Esophagus mucosa (tissue), 1 donor: ENCODE measurements around the gene TPR. TPM values are rescaled to one million over a fixed set of nuclear protein-coding genes. Genes with fewer than 3 reads are reported as not detected.
"Not testable (repeated sequence)": the region's sequence is repeated elsewhere in the genome, so short reads cannot be mapped to it uniquely, and the experiment has no call there.

Source experiments
- ATAC-seq: fragments of 200-7000 bp; cut with Tn5 transposase; one replicate; pipeline ENCODE4 v1.9.1; 2020
- total RNA-seq: library from RNA; stranded (reverse); gene quantifications from one replicate; pipeline ENCODE4 v1.2.4, GENCODE V29; 2023
- donor health status: DM: yes; HTN: yes; CAD: no.

Gene TPR
- total RNA-seq: 57.0 TPM

DNA sequence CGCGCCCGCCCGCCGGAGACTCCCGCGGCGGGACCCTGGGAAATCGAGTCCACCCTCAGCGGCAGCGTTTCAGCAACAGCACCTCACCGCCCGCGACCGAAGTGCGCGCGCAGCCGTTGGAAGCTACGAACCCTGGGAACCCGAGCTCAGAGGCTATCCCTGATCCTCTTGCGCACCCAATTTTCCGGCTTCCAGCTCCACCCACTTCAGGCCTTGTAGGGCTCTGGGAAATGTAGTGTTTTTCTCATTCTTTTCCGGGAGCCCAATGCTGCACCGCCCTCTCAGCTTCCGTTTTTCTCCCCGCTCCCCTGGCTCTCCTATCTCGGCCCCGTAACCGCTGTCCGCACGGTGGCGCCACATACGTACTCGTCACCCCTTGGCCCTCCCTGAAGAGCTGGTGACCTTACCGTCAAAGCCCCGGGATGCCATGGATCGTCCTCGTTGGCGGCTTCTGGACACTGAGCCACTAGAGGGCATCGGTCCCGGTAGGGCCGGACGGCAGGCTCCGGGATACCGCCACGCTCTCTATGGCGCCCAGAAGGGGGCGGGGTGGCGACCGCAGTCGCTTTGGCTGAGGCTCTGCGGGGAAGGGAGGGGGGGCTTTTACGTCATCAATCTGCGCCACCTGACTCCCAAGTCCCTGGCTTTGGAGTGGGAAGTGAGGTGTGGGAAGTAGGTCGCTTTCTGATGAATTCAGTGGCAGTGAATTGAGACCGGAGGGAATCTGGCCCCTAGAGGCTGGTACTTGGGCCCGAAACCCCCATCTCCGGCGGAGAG lies at the start of gene TPR, which contains the start of gene ODR4:
TSS of gene TPR (minus strand) at position 102 of the 777 bp plus-strand sequence. CDS start 225 bp downstream, outside the sequence.
TSS of gene ODR4 (plus strand) at position 687 of the 777 bp plus-strand sequence. CDS start 3,948 bp downstream, outside the sequence.
- ATAC-seq: peak; percentile 96

DNA sequence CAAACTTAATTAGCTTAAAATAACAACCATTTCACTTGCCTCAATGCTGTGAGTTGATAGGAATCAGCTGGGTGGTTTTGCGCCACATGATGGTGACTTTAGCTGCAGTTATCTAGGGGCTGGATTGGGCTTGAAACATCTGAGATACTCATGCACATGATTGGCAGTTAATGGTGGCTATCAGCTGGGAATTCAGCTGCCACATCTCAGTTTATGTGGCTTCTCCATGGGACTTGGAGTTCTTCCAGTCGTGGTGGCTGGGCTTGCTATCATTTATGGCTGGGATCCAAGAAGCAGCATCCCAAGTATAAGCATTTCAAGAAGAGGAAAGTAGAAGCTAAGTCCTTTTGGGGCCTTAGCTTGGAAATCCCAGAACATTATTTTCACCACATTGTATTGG lies 49.5 kb upstream of the TPR start:
- ATAC-seq: no peak

DNA sequence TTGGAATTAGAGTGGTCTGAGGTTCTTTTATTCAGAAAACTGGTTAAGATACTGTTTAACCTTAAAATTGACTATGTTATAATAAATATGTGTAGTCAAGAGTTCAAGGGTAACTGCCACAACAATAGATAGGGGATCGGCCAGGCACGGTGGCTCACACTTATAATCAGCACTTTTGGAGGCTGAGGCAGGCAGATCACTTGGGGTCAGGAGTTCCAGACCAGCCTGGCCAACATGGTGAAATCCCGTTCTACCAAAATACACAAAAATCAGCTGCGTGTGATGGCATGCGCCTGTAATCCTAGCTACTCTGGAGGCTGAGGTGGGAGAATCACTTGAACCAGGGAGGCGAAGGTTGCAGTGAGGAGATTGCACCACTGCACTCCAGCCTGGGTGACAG lies 46.4 kb upstream of the TPR start:
- no peak for ATAC-seq

DNA sequence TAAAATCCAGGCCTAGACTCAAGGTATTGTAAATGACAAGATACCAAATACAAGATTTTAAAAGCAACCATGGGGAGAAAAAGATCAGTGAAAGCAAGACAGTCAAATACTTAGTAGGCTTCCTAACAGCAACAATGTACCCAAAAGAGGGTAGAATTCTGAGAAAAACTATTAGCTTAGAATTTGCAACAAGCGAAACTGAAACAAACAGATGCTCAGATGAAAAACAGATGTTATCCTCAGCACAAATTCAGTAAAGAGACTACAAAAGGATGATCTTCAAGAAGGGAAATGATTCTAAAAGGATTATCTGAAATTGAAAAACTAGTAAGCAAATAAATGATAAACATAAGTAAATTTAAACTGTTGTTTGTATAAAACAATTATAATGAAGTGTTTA lies 45.9 kb upstream of the TPR start:
- ATAC-seq: no peak

DNA sequence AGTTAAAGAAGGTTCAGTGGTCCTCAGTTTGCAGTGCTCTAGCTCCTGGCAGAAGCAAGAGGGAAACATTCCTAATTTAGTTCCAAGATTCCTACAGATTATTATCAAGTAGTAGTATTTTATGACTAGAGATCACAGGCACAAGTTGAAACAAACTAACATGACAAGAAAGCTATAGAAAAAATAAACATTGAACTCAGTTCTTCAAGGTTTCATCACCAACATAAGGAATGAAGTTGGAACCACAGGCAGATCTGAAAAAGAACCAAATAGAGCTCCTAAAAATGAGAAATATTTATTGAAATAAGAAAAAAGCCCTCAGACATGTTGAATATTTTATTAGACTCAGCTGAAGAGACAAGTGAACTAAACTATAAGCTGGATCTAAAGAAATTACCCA lies 45.3 kb upstream of the TPR start:
- ATAC-seq: no peak

DNA sequence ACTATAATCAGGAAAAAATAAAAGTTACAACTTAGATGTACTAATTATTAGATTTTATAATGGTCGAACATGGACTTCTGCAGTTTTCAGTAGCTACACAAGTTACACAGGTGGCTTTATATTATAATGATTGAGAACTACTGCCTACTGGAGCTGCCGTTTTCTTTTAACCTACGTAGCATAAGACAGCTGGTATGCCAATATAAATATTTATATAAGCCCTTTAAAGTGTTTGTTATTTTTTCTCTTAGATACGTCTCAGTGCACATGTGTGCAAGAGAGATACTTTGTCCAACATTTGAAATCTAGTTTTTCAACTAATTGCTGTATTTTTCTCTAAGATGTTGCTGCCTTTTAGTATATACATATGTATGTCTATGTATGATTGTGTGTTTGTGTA lies 43.5 kb upstream of the TPR start:
- ATAC-seq: no peak

DNA sequence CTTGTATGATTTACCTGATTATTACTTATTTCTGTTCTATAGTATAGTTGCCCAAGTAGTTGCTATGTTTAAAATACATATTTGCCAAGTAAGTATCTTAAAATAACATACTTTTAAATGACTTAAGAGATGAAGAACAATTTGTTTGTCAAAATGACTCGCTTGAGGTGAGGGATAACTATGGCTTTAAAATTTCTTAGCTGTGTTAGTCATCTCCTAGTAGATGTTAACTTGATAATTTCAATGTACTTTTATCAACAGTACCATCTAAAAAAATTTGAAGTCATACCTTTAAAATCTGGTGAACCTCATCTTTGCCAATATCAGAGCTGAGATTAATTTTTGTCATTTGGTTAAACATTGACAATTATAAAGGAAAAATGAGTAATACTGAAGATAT lies 38.3 kb upstream of the TPR start:
- ATAC-seq: no peak

DNA sequence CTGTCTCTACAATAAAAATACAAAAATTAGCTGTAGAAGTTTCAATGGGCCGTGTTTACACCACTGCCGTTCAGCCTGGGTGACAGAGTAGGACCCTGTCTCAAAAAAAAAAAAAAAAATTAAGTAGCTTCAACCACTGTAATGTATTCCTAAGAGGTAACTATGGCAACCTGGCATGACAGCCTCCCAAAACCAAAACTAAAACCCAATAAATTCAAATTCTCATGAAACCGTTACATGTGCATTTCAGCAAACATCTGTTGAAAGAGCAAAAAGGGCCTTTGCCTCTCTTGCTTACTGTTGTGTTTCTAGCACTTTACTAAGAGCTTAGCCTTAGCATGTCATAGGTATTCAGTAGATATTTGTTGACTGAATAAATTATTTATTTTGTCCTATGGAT lies 34.0 kb upstream of the TPR start:
- ATAC-seq: no peak

DNA sequence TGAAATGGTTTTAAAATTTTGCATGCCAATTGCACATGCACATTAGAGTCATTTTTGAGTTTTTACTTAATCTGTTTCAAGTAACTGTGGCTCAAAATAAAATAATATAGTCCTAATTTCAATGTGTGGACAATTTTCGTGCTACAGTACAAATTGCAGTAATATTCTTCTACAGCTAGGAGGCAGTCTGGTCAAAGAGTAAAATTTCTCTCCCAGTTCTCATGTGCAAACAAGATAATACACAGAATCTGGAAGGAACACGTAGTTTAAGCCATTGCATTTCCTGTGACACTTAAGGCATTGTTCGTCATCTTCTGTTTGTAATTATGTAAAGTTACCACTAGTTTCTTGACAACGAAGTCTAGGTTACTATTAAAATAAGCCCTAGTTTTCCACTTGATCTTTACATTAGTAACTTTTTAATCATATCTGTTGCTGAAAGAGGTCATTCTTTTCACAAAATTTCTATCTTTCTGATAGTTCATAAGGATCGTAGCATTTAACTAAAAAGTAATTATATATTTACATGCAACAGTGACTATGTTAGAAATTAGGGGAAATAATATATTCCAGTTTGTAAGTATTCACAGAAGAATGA lies 29.5 kb upstream of the TPR start:
- peak; percentile 54 for ATAC-seq

DNA sequence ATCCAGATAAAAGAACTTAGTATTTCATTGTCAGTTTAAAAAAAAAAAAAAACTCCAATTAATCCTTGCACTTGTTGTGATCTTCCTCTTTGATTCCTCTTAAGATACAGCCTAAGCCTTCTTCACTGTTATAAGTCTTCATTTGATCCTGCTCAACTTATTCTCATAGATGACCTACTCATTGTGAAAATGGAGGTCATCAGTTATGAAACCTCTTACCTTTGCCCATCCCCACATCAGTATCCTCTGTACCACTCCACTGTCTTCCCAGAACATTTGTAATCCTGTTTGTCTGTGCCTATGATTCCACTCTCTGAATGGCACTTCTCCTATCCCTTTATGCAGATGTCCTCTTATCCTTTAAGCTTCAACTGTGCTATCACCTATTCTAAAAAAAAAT lies 28.6 kb upstream of the TPR start:
- ATAC-seq: no peak

DNA sequence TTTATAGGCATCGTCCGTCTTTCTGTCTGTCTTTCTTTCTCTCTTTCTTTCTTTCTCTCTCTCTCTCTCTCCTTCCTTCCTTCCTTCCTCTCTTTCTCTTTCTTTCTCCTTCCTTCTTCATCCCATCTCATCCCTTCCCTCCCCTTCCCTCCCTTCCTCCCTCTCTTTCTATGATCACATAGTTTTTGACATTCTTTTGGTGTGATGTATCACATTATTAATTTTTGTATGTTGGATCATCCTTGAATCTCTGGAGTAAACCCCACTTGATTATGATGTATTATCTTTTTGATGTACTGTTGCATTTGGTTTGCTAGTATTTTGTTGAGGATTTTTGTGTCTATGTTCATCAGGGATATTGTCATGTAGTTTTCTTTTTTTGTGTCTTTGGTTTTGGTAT lies 26.4 kb upstream of the TPR start:
- ATAC-seq: not testable (repeated sequence)

DNA sequence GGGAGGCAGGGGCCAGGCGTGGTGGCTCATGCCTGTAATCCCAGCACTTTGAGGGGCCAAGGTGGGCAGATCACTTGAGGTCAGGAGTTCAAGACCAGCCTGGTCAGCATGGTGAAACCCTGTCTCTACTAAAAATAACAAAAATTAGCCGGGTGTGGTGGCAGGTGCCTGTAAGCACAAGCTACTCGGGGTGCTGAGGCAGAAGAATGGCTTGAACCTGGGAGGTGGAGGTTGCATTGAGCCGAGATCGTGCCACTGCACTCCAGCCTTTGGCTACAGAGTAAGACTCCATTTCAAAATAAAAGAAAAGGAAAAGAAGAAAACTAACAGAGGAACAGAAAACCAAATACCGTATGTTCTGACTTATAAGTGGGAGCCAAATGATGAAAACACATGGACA lies 17.7 kb upstream of the TPR start:
- not testable (repeated sequence) for ATAC-seq

DNA sequence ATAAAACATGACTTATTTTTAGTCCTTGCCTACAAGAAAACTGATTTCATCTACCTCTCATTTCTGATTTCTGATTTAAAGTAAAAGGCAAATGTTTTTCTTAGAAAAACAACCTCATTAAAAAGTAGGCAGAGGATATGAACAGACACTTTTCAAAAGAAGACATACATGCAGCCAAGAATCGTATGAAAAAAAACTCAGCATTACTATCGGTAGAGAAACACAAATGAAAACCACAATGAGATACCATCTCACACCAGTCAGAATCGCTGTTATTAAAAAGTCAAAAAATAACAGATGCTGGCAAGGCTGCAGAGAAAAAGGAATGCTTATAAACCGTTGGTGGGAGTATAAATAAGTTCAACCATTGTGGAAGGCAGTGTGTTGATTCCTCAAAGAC lies 16.8 kb upstream of the TPR start:
- no peak for ATAC-seq

DNA sequence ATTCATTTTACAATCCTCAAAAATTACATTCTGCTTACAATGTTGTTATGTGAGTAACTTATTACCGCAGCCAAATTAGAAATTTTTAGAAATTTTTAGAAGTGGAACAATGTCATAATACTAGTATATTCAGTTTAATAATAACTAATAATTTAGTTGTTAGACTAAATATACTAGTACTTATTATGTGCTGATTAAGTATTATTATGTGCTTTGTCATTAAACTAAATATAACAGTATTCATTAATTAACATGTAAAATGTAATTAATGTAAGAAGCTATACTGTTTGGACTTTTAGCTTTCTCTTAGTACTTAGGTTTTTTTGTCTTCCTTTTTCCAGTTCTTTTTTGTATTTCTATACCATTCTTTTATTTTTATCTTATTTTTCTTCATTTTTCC lies 15.9 kb upstream of the TPR start:
- no peak for ATAC-seq

DNA sequence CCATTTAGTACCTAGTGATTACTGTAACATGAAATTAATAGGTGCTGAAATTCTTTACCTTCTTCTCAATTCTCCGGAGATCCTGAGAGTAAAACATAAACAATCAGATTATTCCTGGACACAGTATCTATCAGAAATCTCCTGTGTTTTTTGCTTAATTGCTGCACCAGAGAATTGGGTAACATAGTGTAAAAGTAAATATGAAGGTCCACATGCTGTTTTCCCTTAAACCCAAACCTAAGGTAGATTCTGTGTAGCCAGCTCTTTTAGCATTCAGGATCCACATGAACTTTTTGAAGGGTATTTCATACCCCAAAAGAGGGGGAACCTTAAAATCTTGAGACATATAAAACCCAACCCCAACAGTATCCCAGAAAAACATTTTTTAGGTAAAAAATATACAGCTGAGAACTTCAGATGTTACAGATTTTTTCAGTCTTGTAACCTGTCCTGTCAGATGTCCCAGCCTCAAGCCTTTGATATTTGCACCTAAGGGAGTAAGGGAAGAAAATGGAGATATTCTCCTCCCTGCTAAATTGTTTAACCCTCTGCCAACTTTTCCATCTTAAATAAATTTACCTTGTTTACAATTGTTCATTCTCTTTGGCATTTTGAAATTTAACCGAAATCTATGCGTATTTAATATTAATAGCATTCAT lies 11.8 kb upstream of the TPR start:
- no peak for ATAC-seq

DNA sequence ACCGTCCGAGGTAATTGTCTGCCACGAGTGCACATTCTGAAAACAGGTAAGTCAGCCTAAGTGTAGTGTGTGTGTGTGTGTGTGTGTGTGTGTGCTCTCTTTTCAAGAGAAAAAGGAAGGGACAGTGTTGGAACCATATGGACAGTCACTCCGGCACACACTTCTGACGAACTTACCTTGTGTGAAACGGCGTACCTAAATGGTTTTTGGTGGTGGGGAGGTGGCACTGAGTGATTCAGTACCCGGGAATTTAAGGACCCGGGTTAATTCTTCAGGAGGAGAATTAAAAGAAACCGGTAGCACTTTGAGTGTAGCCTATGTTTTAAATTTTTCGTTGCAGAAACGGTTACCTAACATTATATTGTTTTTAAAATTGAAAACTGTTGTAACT lies 871 bp upstream of the TPR start:
- peak; percentile 46 for ATAC-seq

DNA sequence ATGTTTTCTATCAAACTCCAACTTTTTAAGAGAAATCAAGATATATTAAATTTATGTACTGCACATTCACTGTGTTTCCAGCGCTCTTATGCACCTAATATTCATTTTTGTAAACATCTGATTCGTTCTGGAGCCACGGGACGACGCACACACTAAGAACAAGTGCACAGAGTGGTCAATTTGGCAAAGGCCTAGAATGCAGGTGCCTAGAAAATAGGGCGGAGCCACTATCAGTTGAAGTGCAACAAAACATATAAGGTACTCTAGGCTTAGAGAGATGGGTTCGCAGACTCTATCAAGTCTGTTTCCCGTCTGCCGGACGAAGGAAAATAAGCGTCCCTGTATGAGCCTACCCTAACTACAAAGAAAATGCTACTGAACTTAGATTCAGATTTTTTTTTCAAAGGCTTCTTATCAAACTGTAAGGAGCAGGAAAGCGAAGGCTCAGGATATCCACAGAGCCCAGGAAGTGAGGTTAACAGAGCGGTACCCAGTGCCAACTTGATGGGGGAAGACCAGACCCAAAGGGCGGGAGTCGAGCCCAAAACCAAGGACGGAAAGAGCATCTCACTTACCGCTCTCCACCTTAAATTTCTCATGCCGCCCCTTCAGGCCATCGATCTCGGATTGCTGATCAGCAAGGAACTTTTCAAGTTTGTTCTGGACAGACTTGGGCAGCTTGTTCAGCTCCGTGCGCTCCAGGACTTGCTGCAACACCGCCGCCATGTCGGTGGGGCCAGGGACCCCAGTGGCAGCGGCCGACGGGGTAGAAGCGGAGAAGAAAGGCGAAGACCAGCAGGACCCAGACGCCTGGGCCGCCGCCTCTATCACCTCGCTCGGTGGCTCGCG lies 526 bp downstream of the TPR start:
- ATAC-seq: no peak

DNA sequence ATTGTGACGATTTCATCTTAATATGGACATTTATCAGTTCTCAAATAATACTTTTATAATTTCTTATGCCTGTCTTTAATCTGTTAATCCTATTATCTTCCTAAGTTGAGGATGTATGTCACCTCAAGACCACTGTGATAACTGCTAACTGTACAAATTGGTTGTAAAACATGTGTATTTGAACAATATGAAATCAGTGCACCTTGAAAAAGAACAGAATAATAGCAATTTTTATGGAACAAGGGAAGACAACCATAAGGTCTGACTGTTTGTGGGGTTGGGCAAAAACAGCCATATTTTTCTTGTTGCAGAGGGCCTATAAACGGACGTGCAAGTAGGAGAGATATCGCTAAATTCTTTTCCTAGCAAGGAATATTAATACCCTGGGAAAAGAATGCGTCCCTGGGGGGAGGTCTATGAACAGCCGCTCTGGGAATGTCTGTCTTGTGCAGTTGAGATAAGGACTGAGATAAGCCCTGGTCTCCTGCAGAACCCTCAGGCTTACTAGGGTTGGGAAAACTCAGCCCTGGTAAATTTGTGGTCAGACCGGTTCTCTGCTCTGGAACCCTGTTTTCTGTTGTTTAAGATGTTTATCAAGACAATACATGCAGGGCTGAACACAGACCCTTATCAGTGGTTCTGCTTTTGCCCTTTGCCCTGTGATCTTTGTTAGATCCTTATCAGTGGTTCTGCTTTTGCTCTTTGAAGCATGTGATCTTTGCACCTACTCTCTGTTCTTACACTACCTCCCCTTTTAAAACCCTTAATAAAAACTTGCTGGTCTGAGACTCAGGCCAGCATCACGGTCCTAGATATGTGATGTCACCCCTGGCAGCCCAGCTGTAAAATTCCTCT lies 27.0 kb downstream of the TPR start:
- ATAC-seq: not testable (repeated sequence)

DNA sequence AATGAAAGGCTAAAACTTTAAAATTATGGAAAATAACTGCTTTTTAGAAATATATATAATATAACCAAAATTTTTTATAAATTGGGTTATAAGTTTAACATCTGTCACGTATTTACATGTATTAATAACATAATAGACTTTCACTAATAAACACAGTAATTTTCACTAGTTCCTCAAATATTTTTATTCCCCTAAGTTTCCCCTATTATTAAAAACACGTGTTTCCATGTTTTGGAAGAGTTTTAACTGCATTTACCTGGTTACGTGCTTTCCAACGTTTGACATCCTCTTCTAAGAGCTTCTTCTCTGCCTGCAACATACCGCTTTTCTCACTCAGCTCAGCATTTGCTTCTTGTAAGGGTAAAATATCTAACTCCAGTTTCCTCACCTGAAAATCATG lies 34.3 kb downstream of the TPR start:
- ATAC-seq: no peak

DNA sequence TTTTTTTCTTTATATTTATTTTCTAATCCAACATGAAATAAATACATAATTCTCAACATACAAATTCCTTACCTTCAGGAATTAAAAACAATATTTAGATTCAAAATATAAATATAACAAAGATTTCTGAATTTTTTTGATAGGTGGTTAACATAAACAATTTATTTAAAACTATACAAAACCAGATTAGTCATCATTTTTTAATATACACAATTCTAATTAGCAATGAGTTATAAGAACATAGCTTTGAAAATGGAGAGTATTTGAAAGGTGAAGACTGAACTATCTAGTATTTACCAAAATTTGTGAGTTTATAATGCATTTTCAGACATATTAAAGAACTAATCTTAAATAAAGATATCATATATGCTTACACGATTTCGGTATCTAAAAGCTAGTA lies 37.5 kb downstream of the TPR start:
- ATAC-seq: no peak

DNA sequence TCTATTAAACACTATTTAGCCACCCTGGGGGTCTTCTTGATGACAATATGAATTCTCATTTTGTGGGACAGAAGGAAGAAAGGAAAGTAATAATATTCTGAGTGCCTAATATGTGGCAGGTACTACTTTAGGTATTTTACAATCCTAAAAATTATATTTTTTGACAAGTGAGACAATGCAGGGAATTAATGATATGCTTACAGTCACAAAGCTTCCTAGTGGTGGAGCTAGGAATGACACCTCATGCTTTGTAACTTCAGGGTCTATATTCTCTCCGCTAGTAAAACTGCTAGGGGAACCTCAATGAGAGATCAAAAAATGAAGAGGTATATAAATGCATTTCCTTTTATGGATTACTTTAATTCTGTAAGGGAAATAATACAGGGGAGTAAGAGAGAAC lies 44.3 kb downstream of the TPR start:
- no peak for ATAC-seq

DNA sequence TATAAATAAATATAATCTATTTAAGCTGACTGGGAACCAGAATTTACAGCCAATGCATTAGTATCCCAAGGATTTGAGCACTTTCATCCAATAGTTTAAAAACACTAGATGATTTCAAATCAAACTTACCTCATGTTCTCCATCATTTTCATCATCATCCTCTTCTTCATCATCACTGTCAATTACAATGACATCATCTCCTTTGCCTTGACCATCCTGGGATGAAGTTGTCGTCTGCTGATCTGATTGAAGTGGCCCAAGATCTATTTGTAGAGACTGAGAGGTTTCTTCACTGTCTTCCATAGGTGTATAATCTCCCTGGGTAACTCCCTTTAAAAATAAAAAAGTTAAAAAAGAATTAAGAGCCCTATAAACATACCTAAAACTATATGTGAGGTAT lies 47.7 kb downstream of the TPR start:
- ATAC-seq: no peak
